Measurements from ENCODE around the gene HELZ.

Gene HELZ

DNA sequence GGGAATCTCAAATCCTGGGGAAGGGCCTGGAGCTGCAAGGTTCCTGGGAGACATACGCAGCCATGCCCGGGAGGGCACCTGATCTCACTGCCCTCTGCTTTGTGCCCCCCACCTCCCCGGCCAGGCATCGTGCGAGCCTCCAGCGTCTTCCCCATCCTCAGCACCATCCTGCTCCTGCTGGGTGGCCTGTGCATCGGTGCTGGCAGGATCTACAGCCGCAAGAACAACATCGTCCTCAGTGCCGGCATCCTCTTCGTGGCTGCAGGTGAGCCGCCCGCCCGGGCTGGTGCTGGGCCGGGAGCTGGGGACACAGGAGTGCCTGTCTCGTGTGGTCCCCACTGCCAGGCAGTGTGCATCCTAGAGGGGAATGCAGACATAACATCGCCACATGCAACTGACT, 220.3 kb downstream of the HELZ start:
- DNase-seq (ENCODE audit: low spot score): no peak

DNA sequence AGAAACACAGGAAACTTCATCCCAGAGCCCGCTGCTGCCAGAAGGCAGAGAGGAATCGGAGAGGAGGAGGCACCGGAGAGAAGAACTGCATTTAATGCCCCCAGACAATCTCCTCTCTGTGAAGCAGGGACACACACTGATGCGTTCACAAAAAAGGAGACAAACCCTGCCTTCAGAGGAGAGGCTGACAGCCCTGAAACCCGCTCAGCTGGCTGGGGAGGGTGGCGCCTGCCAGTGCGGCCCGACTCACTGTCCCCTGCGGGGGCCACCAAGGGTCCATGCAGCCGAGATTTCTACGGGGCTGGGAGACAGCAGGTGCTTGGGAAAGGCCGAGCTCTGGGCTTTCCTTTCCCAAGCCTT, 222.6 kb downstream of the HELZ start:
- DNase-seq (ENCODE audit: low spot score): no peak

DNA sequence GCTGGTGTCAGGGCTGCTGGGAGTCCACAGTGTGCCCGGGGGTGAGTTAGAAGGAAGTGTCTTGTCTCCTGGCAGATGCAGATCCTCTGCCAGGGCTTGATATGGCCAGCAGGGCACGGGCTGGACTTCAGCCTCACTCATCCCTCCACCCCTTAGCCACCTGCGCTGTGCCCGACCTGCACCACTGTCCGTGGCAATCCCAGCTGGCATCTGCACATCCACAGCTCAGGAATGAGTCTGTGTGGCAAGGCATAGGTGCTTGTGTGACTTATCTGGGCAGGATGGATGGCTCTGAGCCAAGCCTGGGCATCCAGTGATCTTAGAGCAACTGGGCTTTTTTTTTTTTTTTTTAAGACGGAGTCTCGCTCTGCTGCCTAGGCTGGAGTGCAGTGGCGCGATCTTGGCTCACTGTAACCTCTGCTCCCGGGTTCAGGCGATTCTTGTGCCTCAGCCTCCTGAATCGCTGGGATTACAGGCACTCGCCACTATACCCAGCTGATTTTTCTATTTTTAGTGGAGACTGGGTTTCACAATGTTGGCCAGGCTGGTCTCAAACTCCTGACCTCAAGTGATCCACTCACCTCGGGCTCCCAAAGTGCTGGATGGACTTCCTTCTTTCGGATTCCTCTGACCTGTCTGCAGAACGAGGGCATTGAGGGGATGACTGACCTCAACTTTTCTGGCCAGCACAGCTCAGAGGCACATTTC, 223.1 kb downstream of the HELZ start:
- no peak for DNase-seq (ENCODE audit: low spot score)

DNA sequence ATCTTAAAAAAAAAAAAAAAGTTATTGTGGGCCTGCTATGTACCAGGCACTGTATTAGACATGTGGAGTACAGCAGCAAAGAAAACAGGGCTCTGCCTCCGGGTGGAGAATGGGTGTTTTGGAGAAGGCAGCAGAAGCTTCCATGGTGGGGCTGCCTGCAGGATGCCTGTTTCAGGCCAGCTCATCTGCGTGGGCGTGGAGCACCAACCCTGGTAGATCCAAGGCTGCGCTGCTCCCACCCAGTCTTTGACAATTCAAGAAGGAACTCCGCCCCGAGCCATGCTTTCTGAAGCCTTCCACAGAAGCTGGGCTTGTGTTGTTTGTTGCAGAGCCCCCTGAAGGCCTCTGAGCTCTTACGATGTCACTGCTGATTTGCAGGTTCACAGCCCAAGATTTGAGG, 223.8 kb downstream of the HELZ start:
- no peak for DNase-seq (ENCODE audit: low spot score)

Measured in CD4-positive, alpha-beta T cell treated with Interleukin-2 at 100 ng/mL for 4 hours (primary cell).